NCI-H1092 treated with DMSO at 0.1 percent for 48 hours (cell line): Measurements from ENCODE around the gene LHX4.

Source experiments
- DNase-seq: peaks from one replicate; lab custom pipeline; 2025; lab: John Stamatoyannopoulos, UW

LHX4 gene

GRCh38 chr1:180271272-180272255, 41.5 kb downstream of the LHX4 start:
- DNase-seq, result no peak

GRCh38 chr1:180272395-180272794, 42.3 kb downstream of the LHX4 start:
- no peak for DNase-seq

- no peak for DNase-seq
Measured at GRCh38 chr1:180273066-180273465, 43.0 kb downstream of the LHX4 start.

GRCh38 chr1:180274221-180274620, 44.2 kb downstream of the LHX4 start:
- no peak for DNase-seq

GRCh38 chr1:180275726-180276125, 45.7 kb downstream of the LHX4 start:
- no peak for DNase-seq

- DNase-seq, result no peak
Measured at GRCh38 chr1:180277476-180278193, 47.6 kb downstream of the LHX4 start.

- DNase-seq, result no peak
Measured at GRCh38 chr1:180278194-180278515, 48.1 kb downstream of the LHX4 start.

GRCh38 chr1:180278596-180279395, 48.7 kb downstream of the LHX4 start:
- no peak for DNase-seq

GRCh38 chr1:180279651-180280050, 49.6 kb downstream of the LHX4 start:
- DNase-seq, result no peak

GRCh38 chr1:180280617-180281016, 50.6 kb downstream of the LHX4 start:
- DNase-seq, result no peak

GRCh38 chr1:180281490-180281889, 51.4 kb downstream of the LHX4 start:
- no peak for DNase-seq

- DNase-seq, result peak; percentile 56
Measured at GRCh38 chr1:180282401-180283044, 52.5 kb downstream of the LHX4 start.

GRCh38 chr1:180283098-180283497, 53.0 kb downstream of the LHX4 start:
- no peak for DNase-seq

- DNase-seq, result no peak
Measured at GRCh38 chr1:180286417-180286816, 56.4 kb downstream of the LHX4 start.

- DNase-seq, result peak; percentile 65
Measured at GRCh38 chr1:180287988-180288705, 58.1 kb downstream of the LHX4 start.

- no peak for DNase-seq
Measured at GRCh38 chr1:180288940-180289339, 58.9 kb downstream of the LHX4 start.

- DNase-seq, result no peak
Measured at GRCh38 chr1:180290265-180291001, 60.4 kb downstream of the LHX4 start.

GRCh38 chr1:180291004-180291403, 60.9 kb downstream of the LHX4 start:
- DNase-seq, result no peak

- DNase-seq, result no peak
Measured at GRCh38 chr1:180294711-180295110, 64.6 kb downstream of the LHX4 start.

GRCh38 chr1:180295999-180296398, 65.9 kb downstream of the LHX4 start:
- no peak for DNase-seq
